ENCODE measurements around the gene GRID1.

Gene GRID1

GRCh38 chr10:85602306-85602705 lies 764.3 kb downstream of the GRID1 start:
- no peak for TF ChIP-seq CTCF (conservative IDR thresholded peaks at IDR 0.05; ENCODE audit: control insufficient read depth, insufficient read depth, low read depth, low read length)
- H3K4me3 ChIP-seq (ENCODE audit: control insufficient read depth, low read depth, low read length), result no peak overlapping the region
- DNase-seq (ENCODE audit: low read depth), result no peak

- no peak for TF ChIP-seq CTCF (conservative IDR thresholded peaks at IDR 0.05; ENCODE audit: control insufficient read depth, insufficient read depth, low read depth, low read length)
- H3K4me3 ChIP-seq (ENCODE audit: control insufficient read depth, low read depth, low read length), result no peak overlapping the region
- no peak for DNase-seq (ENCODE audit: low read depth)
Measured at GRCh38 chr10:85601526-85601925, 765.1 kb downstream of the GRID1 start.

DNA sequence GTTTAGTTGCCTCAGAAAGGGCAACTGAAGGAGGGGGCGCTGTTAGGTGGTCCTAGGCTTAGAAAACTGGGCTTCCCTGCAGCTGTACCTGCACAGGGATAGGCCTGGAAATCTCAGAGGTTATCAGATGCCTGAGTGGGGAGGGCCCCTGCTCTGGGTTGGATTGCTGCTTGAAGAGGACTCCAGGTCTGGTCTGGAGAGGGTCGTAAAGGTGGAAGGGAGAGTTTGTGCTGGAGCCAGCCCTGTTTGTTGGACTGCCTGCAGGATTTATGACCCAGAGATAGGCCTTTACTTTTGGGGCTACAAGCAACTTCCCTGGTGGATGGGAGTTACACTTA lies 765.9 kb downstream of the GRID1 start:
- TF ChIP-seq CTCF (conservative IDR thresholded peaks at IDR 0.05; ENCODE audit: control insufficient read depth, insufficient read depth, low read depth, low read length), result no peak
- DNase-seq (ENCODE audit: low read depth), result no peak
- no peak overlapping the region for H3K4me3 ChIP-seq (ENCODE audit: control insufficient read depth, low read depth, low read length)

DNA sequence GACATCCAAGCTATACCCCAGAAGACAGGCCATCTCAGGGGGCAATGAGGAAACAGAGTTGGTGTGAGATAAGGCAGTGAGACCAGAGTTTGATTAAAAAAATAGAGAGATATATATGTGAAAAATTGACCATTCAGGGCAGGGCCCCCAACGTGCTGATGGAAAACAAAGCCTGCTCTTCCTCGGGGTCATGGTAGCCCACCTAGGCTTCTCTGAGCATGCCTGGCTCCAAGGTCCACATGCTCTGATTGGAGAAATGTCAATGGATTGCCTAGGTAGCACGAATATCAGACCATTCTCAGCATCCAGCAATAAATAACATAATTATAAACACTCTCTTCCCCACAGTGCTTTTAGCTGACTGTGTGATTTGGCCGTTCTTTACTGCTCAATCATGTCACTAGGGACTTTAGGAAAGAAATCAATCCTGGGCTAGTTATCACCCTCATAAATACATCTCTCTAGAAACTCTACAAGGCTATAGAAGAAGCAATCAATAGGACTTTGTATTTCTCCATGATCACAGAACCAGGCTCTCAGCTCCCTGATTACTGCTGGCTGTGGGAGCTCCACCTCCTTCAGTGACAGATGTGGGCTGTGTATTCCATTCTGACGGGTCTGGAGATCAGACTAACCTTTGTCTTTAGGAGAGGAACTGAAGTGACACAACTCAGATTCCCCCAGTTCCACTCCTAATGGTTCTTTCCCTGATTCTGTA lies 766.4 kb downstream of the GRID1 start:
- no peak for DNase-seq (ENCODE audit: low read depth)
- TF ChIP-seq CTCF (conservative IDR thresholded peaks at IDR 0.05; ENCODE audit: control insufficient read depth, insufficient read depth, low read depth, low read length), result no peak
- no peak overlapping the region for H3K4me3 ChIP-seq (ENCODE audit: control insufficient read depth, low read depth, low read length)

DNA sequence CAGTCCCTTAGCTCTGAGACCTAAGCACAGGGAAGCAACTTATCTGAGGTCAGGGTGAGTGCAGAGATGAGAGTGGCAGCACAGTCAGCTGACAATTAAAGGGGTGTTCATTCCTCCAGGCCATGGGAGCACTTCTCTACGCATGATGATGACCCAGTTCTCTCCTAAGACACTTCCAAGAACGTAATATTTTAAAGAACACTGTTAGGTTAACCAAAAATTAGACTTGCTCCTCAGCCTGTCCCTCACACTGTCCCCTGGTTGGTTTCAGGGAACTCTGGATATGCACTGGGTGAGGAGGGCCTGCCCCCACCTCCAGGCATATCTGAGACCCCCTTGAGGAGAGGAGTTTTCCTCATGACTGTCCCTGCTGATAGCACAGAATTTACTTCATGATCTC lies 767.5 kb downstream of the GRID1 start:
- no peak for DNase-seq (ENCODE audit: low read depth)
- no peak for TF ChIP-seq CTCF (conservative IDR thresholded peaks at IDR 0.05; ENCODE audit: control insufficient read depth, insufficient read depth, low read depth, low read length)
- no peak overlapping the region for H3K4me3 ChIP-seq (ENCODE audit: control insufficient read depth, low read depth, low read length)

- H3K4me3 ChIP-seq (ENCODE audit: control insufficient read depth, low read depth, low read length), result no peak overlapping the region
- TF ChIP-seq CTCF (conservative IDR thresholded peaks at IDR 0.05; ENCODE audit: control insufficient read depth, insufficient read depth, low read depth, low read length), result no peak
- DNase-seq (ENCODE audit: low read depth), result no peak
Measured at GRCh38 chr10:85598646-85599045, 767.9 kb downstream of the GRID1 start.

- DNase-seq (ENCODE audit: low read depth), result no peak
- TF ChIP-seq CTCF (conservative IDR thresholded peaks at IDR 0.05; ENCODE audit: control insufficient read depth, insufficient read depth, low read depth, low read length), result no peak
- H3K4me3 ChIP-seq (ENCODE audit: control insufficient read depth, low read depth, low read length), result no peak overlapping the region
Measured at GRCh38 chr10:85597006-85597405, 769.6 kb downstream of the GRID1 start.

Measured in fibroblast of mammary gland (primary cell).